CD14-positive monocyte (primary cell): ENCODE measurements around the gene PPM1G. TPM values are rescaled to one million over a fixed set of nuclear protein-coding genes. Genes with fewer than 3 reads are reported as not detected.

Experiments
- DNase-seq, 3 donors: peaks; one replicate each; pipeline ENCODE4 v3.0.0-alpha.2; 2011 to 2022
- H2AFZ ChIP-seq: 2 replicates; pipeline ENCODE4 v1.6.0; 2012; ENCODE audit warnings: mild to moderate bottlenecking, low read depth, low read length, inconsistent platforms; ENCODE audit not compliant: insufficient read depth, poor library complexity, severe bottlenecking
- H3K27ac ChIP-seq, 2 donors: 1 replicate in 1 of 2; 2 replicates in 1 of 2; pipeline ENCODE4 v1.5.1; 2012 to 2013; ENCODE audit warnings: low read length in 2 of 2, control low read depth in 1 of 2, inconsistent platforms in 1 of 2, low read depth in 1 of 2, mild to moderate bottlenecking in 1 of 2
- H3K27me3 ChIP-seq, 2 donors: one replicate each; pipeline versions ENCODE4 v1.6.0 to v1.6.1; 2011 to 2013; ENCODE audit warnings: low read length in 2 of 2; ENCODE audit not compliant: control insufficient read depth in 2 of 2, insufficient read depth in 2 of 2
- H3K36me3 ChIP-seq, 2 donors: replicated peaks in 1 of 2; 1 replicate in 1 of 2; 2 replicates in 1 of 2; pipeline versions ENCODE4 v1.5.1 to v1.6.1; 2012 to 2013; ENCODE audit warnings: low read length in 2 of 2, control low read depth in 1 of 2, inconsistent platforms in 1 of 2, mild to moderate bottlenecking in 1 of 2; ENCODE audit not compliant: insufficient read depth in 2 of 2, control insufficient read depth in 1 of 2
- H3K4me1 ChIP-seq, 2 donors: 1 replicate in 1 of 2; 2 replicates in 1 of 2; pipeline versions ENCODE4 v1.5.1 to v1.6.1; 2012 to 2013; ENCODE audit warnings: low read length in 2 of 2, control low read depth in 1 of 2, inconsistent platforms in 1 of 2, mild to moderate bottlenecking in 1 of 2, moderate library complexity in 1 of 2; ENCODE audit not compliant: insufficient read depth in 2 of 2, control insufficient read depth in 1 of 2
- H3K4me2 ChIP-seq: replicated peaks from 2 replicates; pipeline ENCODE3; 2012; ENCODE audit warnings: low read length, moderate library complexity, mild to moderate bottlenecking; ENCODE audit not compliant: poor library complexity, severe bottlenecking; ENCODE audit errors: extremely low read depth
- H3K4me3 ChIP-seq, 3 experiments: fragments of 200-600 bp in 1 of 3; sonication (generic) in 1 of 3; replicated peaks in 1 of 3; 1 replicate in 2 of 3; 2 replicates in 1 of 3; pipeline ENCODE4 v1.5.1; 2011 to 2013; ENCODE audit warnings: low read length in 3 of 3, mild to moderate bottlenecking in 3 of 3, control low read depth in 2 of 3, low read depth in 2 of 3, inconsistent platforms in 1 of 3, moderate library complexity in 1 of 3
- H3K79me2 ChIP-seq: 2 replicates; pipeline ENCODE4 v1.6.0; 2012; ENCODE audit warnings: mild to moderate bottlenecking, control low read depth, inconsistent platforms, low read length, moderate library complexity; ENCODE audit not compliant: insufficient read depth
- H3K9ac ChIP-seq: 2 replicates; pipeline ENCODE4 v1.6.0; 2017; ENCODE audit warnings: low read length, mild to moderate bottlenecking; ENCODE audit not compliant: insufficient read depth, poor library complexity, severe bottlenecking
- H3K9me3 ChIP-seq, 2 donors: replicated peaks in 1 of 2; 1 replicate in 1 of 2; 2 replicates in 1 of 2; pipeline versions ENCODE4 v1.5.1 to v1.6.1; 2012 to 2013; ENCODE audit warnings: low read length in 2 of 2, control low read depth in 1 of 2; ENCODE audit not compliant: control insufficient read depth in 1 of 2, insufficient read depth in 1 of 2
- H4K20me1 ChIP-seq: 2 replicates; pipeline ENCODE4 v1.6.0; 2012; ENCODE audit warnings: mild to moderate bottlenecking, low read length, control low read depth, moderate library complexity; ENCODE audit not compliant: insufficient read depth
- H3K27ac Mint-ChIP-seq, 7 donors: one replicate each; pipeline ENCODE4 v1.8.0; 2020; ENCODE audit warnings: mild to moderate bottlenecking in 7 of 7, mixed read lengths in 7 of 7, moderate library complexity in 6 of 7, inconsistent platforms in 2 of 7
- H3K27me3 Mint-ChIP-seq, 3 donors: one replicate each; pipeline ENCODE4 v1.8.0; 2021 to 2022; ENCODE audit warnings: low read depth in 3 of 3, mild to moderate bottlenecking in 3 of 3, mixed read lengths in 3 of 3, moderate library complexity in 3 of 3, inconsistent platforms in 1 of 3
- H3K36me3 Mint-ChIP-seq, 2 donors: one replicate each; pipeline ENCODE4 v1.8.0; 2020; ENCODE audit warnings: mixed read lengths in 2 of 2, inconsistent platforms in 1 of 2, mild to moderate bottlenecking in 1 of 2
- H3K4me1 Mint-ChIP-seq: one replicate; pipeline ENCODE4 v1.8.0; 2020; ENCODE audit warnings: mild to moderate bottlenecking, mixed read lengths
- H3K4me3 Mint-ChIP-seq, 2 donors: one replicate each; pipeline ENCODE4 v1.8.0; 2020; ENCODE audit warnings: mild to moderate bottlenecking in 2 of 2, mixed read lengths in 2 of 2, moderate library complexity in 1 of 2
- H3K9me3 Mint-ChIP-seq, 7 donors: one replicate each; pipeline ENCODE4 v1.8.0; 2020 to 2022; ENCODE audit warnings: mixed read lengths in 7 of 7, mild to moderate bottlenecking in 6 of 7, moderate library complexity in 6 of 7, inconsistent platforms in 2 of 7
- whole genome bisulfite sequencing: methylation state at CpG from one replicate; pipeline ENCODE4 v1.1.5; 2013; ENCODE audit warnings: missing lambda C conversion rate; ENCODE audit not compliant: insufficient coverage; 5-methylcytosine and 5-hydroxymethylcytosine counted together
- intact Hi-C, 2 donors: fragments of 100-400 bp; cut with micrococcal nuclease; formaldehyde crosslinking; loops; one replicate each; pipeline versions ENCODE4 v1.15.0 to v1.15.1; 2023
- polyA plus RNA-seq, 3 donors: library from polyadenylated mRNA; depleted of rRNA in 1 of 3; unstranded in 2 of 3; stranded (reverse) in 1 of 3; fragments of 300-500 nt in 2 of 3; fragments of >200 nt in 1 of 3; fragmentation: Illumina TruSeq in 2 of 3; gene quantifications; 1 replicate in 2 of 3; 2 replicates in 1 of 3; pipeline ENCODE4 v1.2.3, GENCODE V29; 2012 to 2021
- TF ChIP-seq, protein P1 (sequence below): fragments of 200-600 bp; IDR thresholded peaks from one replicate; pipeline ENCODE4 v1.8.0; 2022; ENCODE audit warnings: antibody characterized with exemption, mild to moderate bottlenecking

The PPM1G gene
- polyA plus RNA-seq, 3 donors, result 31.9 to 54.3 (median 47.3) TPM

DNA sequence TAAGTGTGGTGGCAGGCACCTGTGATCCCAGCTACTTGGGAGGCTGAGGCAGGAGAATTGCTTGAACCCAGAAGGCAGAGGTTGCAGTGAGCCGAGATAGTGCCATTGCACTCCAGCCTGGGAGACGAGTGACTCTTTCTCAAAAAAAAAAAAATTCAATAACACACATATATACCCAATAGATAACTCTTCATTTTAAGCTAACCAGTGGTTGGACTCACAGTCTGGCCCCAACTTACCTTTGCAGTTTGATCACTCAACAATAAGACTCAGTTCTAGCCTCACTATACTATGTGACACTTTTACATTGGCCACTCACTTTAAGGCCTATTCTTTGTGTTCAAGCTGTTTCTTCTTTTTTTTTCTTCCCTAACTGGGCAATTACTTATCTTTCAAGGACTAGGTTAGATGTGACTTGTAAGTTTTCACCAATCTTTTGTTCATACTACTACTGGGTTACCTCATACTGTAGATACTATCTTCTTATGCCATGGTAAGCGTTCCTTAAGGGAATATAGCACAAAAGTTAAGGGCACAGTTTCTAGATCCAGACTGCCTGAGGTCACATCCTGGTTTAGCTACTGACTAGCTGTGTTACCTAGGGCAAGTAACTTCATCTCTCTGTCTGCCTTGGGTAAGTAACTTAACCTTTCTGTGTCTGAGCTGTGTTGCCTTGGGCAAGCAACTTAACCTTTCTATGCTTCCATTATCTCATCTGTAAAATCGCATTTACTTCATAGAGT, 46.5 kb downstream of the PPM1G start:
- Mint-ChIP-seq H3K27me3 (peaks cover 0 to 2% (median 0%) of the 10 kb centered on the region in 3 donors), H3K9me3 (no peaks in the 10 kb centered on the region), H3K4me1 (peaks cover 9% of the 10 kb centered on the region), H3K27ac (peak overlapping the region in 2 of 7 donors; percentile 31 to 37), H3K4me3 (no peak overlapping the region), H3K36me3 (peaks cover 36 to 49% of the 10 kb centered on the region in 2 donors)
- Histone ChIP-seq H3K4me1 (peaks cover 0 to 6% of the 10 kb centered on the region in 2 donors), H3K36me3 (peaks cover 38 to 49% of the 10 kb centered on the region in 2 donors), H2AFZ (no peak overlapping the region), H3K9me3 (no peaks in the 10 kb centered on the region), H3K4me2 (no peak overlapping the region), H3K79me2 (peaks cover 8% of the 10 kb centered on the region), H4K20me1 (no peaks in the 10 kb centered on the region), H3K27me3 (no peaks in the 10 kb centered on the region), H3K27ac (no peak overlapping the region), H3K4me3 (no peak overlapping the region), H3K9ac (no peak overlapping the region)
- TF ChIP-seq, protein P1, sequence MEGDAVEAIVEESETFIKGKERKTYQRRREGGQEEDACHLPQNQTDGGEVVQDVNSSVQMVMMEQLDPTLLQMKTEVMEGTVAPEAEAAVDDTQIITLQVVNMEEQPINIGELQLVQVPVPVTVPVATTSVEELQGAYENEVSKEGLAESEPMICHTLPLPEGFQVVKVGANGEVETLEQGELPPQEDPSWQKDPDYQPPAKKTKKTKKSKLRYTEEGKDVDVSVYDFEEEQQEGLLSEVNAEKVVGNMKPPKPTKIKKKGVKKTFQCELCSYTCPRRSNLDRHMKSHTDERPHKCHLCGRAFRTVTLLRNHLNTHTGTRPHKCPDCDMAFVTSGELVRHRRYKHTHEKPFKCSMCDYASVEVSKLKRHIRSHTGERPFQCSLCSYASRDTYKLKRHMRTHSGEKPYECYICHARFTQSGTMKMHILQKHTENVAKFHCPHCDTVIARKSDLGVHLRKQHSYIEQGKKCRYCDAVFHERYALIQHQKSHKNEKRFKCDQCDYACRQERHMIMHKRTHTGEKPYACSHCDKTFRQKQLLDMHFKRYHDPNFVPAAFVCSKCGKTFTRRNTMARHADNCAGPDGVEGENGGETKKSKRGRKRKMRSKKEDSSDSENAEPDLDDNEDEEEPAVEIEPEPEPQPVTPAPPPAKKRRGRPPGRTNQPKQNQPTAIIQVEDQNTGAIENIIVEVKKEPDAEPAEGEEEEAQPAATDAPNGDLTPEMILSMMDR, result no peak
- no peak for DNase-seq
- intact Hi-C loops, result no loop called here
- WGBS, result 95% methylated on average over 3 of the region's 4 CpGs

DNA sequence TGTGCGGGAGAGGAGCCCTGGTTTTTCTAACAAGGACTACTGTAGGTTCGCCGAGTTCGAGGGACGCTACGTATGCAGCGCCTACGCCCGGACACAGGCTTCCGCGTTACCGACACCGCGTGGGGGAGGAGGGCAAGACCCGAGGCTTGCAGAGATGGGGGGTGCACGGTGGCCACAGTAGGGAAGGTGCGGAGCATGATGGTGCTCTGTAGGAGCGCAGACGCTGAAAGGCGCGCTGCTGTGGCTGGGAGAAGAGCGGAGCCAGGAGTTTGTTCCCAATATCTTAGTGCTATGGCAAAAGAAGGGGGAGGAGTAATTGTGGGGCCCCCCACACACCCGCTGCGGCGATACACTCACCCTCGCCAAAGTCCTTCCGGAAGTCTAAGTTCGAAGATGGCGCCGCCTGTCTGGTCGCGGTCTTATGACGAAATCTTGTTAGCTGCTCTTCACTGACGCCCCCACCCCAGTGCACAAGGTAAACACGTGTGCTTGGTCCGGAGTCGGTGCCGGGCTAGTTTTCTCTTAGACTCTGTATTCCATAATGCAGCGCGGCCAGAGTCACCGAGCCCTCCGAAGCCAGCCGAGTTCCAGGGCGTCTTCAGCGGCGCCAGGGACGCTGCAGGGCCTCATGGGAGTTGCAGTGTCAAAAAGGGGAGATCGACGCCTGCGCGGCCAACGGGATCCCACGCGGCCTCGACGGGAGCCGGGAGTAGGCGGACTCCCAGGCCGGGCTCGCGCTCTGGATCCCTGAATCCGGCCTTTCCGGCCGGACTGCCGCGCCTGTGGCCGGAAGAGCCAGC, 52.8 kb downstream of the PPM1G start, which contains the start of gene GTF3C2:
TSS of gene GTF3C2 (minus strand) at position 383 of the 800 bp plus-strand sequence. CDS start 13,210 bp downstream, outside the sequence.
- peak within 1 kb of the TSS; percentile 80 for H3K4me2 ChIP-seq
- TF ChIP-seq, protein P1, result no peak
- Mint-ChIP-seq H3K27me3 (no peaks in the 10 kb centered on the region), H3K4me1 (peaks cover 37% of the 10 kb centered on the region), H3K27ac (peak within 1 kb of the TSS; percentile 98 to 100 (median 99)), H3K36me3 (peaks cover 0 to 18% of the 10 kb centered on the region in 2 donors), H3K4me3 (peak within 1 kb of the TSS; percentile 97 to 99), H3K9me3 (no peaks in the 10 kb centered on the region)
- H4K20me1 ChIP-seq, result peaks cover 19% of the 10 kb centered on the region
- no peaks in the 10 kb centered on the region for H3K36me3 ChIP-seq
- intact Hi-C loops, result loop anchor here (1.0 to 5.0 kb wide), 3 partner anchors 14 to 144 kb away; partner anchors contain the start of genes EIF2B4 (in 2 of the 2), SNX17 (in 2 of the 2), ATRAID (in 1 of the 2) and SLC5A6 (in 1 of the 2)
- peak within 1 kb of the TSS; percentile 76 to 93 (median 90) for H3K4me3 ChIP-seq
- peak within 1 kb of the TSS; percentile 96 for H2AFZ ChIP-seq
- peaks cover 68% of the 10 kb centered on the region for H3K79me2 ChIP-seq
- peaks cover 16 to 28% of the 10 kb centered on the region in 2 donors for H3K4me1 ChIP-seq
- peak within 1 kb of the TSS; percentile 90 for H3K9ac ChIP-seq
- H3K9me3 ChIP-seq, result no peaks in the 10 kb centered on the region
- WGBS, result under 1% methylated on average over 60 of the region's 67 CpGs
- peak; percentile 93 to 97 (median 94) for DNase-seq
- H3K27ac ChIP-seq, result peak within 1 kb of the TSS; percentile 90 to 95
- no peaks in the 10 kb centered on the region for H3K27me3 ChIP-seq
